Subcutaneous abdominal adipose tissue (tissue), 5 donors: ENCODE data around the gene SPATA9.

Source experiments
- H3K27ac ChIP-seq: one replicate; pipeline ENCODE4 v1.7.0; 2013; ENCODE audit warnings: low read depth, mild to moderate bottlenecking, inconsistent platforms, low read length, moderate library complexity
- H3K27me3 ChIP-seq, 5 donors: one replicate each; pipeline ENCODE4 v1.7.0; 2013; ENCODE audit warnings: low read length in 5 of 5, inconsistent platforms in 1 of 5; ENCODE audit not compliant: control insufficient read depth in 5 of 5, insufficient read depth in 4 of 5
- H3K36me3 ChIP-seq, 5 donors: one replicate each; pipeline ENCODE4 v1.7.0; 2013; ENCODE audit warnings: low read length in 5 of 5; ENCODE audit not compliant: control insufficient read depth in 5 of 5, insufficient read depth in 5 of 5
- H3K4me1 ChIP-seq, 5 donors: one replicate each; pipeline ENCODE4 v1.7.0; 2013; ENCODE audit warnings: low read length in 5 of 5, mild to moderate bottlenecking in 3 of 5, moderate library complexity in 1 of 5; ENCODE audit not compliant: control insufficient read depth in 5 of 5, insufficient read depth in 5 of 5
- H3K4me3 ChIP-seq, 5 donors: one replicate each; pipeline ENCODE4 v1.7.0; 2013; ENCODE audit warnings: low read length in 5 of 5, low read depth in 1 of 5
- H3K9ac ChIP-seq, 5 donors: one replicate each; pipeline ENCODE4 v1.7.0; 2013; ENCODE audit warnings: low read length in 5 of 5, mild to moderate bottlenecking in 4 of 5, moderate library complexity in 3 of 5
- H3K9me3 ChIP-seq, 5 donors: one replicate each; pipeline ENCODE4 v1.7.0; 2013; ENCODE audit warnings: low read length in 5 of 5; ENCODE audit not compliant: control insufficient read depth in 5 of 5
- donor health status: healthy.
- donor health status: healthy.
- donor health status: healthy.
- donor health status: healthy.
- donor health status: healthy.

SPATA9 gene

GRCh38 chr5:95682891-95683290, at the start of gene SPATA9:
SPATA9 (minus strand) TSS chr5:95682991; CDS start chr5:95682854, 137 bp downstream.
- Histone ChIP-seq H3K4me3 (no peak within 1 kb of the TSS), H3K36me3 (peaks cover 0 to 29% (median 0%) of the 10 kb centered on the region in 5 donors), H3K9me3 (no peaks in the 10 kb centered on the region), H3K27me3 (no peaks in the 10 kb centered on the region), H3K27ac (no peak within 1 kb of the TSS), H3K9ac (no peak within 1 kb of the TSS), H3K4me1 (no peaks in the 10 kb centered on the region)

GRCh38 chr5:95731571-95732554, 49.1 kb upstream of the SPATA9 start:
- Histone ChIP-seq H3K4me1 (peaks cover 2 to 67% (median 62%) of the 10 kb centered on the region in 5 donors), H3K9ac (peak overlapping the region; percentile 65 to 95 (median 77)), H3K27ac (peak overlapping the region; percentile 96), H3K9me3 (no peaks in the 10 kb centered on the region), H3K36me3 (peaks cover 0 to 2% (median 0%) of the 10 kb centered on the region in 5 donors), H3K27me3 (no peaks in the 10 kb centered on the region), H3K4me3 (peak overlapping the region; percentile 86 to 98 (median 95))

- H3K9me3 ChIP-seq = no peaks in the 10 kb centered on the region
- peaks cover 2 to 70% (median 64%) of the 10 kb centered on the region in 5 donors for H3K4me1 ChIP-seq
- H3K36me3 ChIP-seq = no peaks in the 10 kb centered on the region
- peak within 1 kb of the TSS; percentile 66 to 95 (median 77) for H3K9ac ChIP-seq
- H3K4me3 ChIP-seq = peak within 1 kb of the TSS; percentile 86 to 98 (median 95)
- peak within 1 kb of the TSS; percentile 96 for H3K27ac ChIP-seq
- H3K27me3 ChIP-seq = no peaks in the 10 kb centered on the region
These were observed 48.2 kb upstream of the SPATA9 start, which contains the start of gene RHOBTB3 for GRCh38 chr5:95730730-95731570. RHOBTB3 (plus strand) TSS chr5:95731336; CDS start chr5:95731683, 347 bp downstream.

- H3K36me3 ChIP-seq = no peaks in the 10 kb centered on the region
- peaks cover 2 to 69% (median 64%) of the 10 kb centered on the region in 5 donors for H3K4me1 ChIP-seq
- H3K9ac ChIP-seq = peak overlapping the region; percentile 66 to 80 (median 74)
- H3K27ac ChIP-seq = peak overlapping the region; percentile 96
- H3K4me3 ChIP-seq = peak overlapping the region; percentile 62 to 98 (median 95)
- H3K27me3 ChIP-seq = no peaks in the 10 kb centered on the region
- no peaks in the 10 kb centered on the region for H3K9me3 ChIP-seq
These were observed 47.4 kb upstream of the SPATA9 start for GRCh38 chr5:95730011-95730700.

GRCh38 chr5:95729115-95730010, 46.6 kb upstream of the SPATA9 start:
- Histone ChIP-seq H3K27ac (peak overlapping the region; percentile 96), H3K4me1 (peaks cover 2 to 67% (median 61%) of the 10 kb centered on the region in 5 donors), H3K9ac (peak overlapping the region in 1 of 5 donors; percentile 78), H3K9me3 (no peaks in the 10 kb centered on the region), H3K36me3 (no peaks in the 10 kb centered on the region), H3K4me3 (peak overlapping the region in 1 of 5 donors; percentile 95), H3K27me3 (no peaks in the 10 kb centered on the region)

GRCh38 chr5:95728494-95729114, 45.8 kb upstream of the SPATA9 start:
- Histone ChIP-seq H3K36me3 (no peaks in the 10 kb centered on the region), H3K9ac (no peak overlapping the region), H3K27me3 (no peaks in the 10 kb centered on the region), H3K4me3 (no peak overlapping the region), H3K27ac (peak overlapping the region; percentile 25), H3K4me1 (peaks cover 2 to 66% (median 56%) of the 10 kb centered on the region in 5 donors), H3K9me3 (no peaks in the 10 kb centered on the region)

- Histone ChIP-seq H3K4me3 (no peak overlapping the region), H3K9me3 (no peaks in the 10 kb centered on the region), H3K9ac (no peak overlapping the region), H3K4me1 (peaks cover 2 to 68% (median 57%) of the 10 kb centered on the region in 5 donors), H3K36me3 (no peaks in the 10 kb centered on the region), H3K27me3 (no peaks in the 10 kb centered on the region), H3K27ac (peak overlapping the region; percentile 32)
These were observed 45.0 kb upstream of the SPATA9 start for GRCh38 chr5:95727764-95728191.

- H3K9me3 ChIP-seq = no peaks in the 10 kb centered on the region
- H3K4me1 ChIP-seq = peaks cover 2 to 73% (median 60%) of the 10 kb centered on the region in 5 donors
- peak overlapping the region; percentile 44 for H3K27ac ChIP-seq
- peak overlapping the region in 1 of 5 donors; percentile 40 for H3K9ac ChIP-seq
- no peaks in the 10 kb centered on the region for H3K36me3 ChIP-seq
- H3K4me3 ChIP-seq = peak overlapping the region in 1 of 5 donors; percentile 18
- no peaks in the 10 kb centered on the region for H3K27me3 ChIP-seq
These were observed 44.3 kb upstream of the SPATA9 start for GRCh38 chr5:95726811-95727763.
